ENCODE results near the gene MIER1. TPM values are rescaled to one million over a fixed set of nuclear protein-coding genes. Genes with fewer than 3 reads are reported as not detected.
"Not testable (repeated sequence)": the region's sequence is repeated elsewhere in the genome, so short reads cannot be mapped to it uniquely, and the experiment has no call there.

Gene MIER1
- total RNA-seq, result 19.1 and 20.4 TPM in 2 replicates

DNA sequence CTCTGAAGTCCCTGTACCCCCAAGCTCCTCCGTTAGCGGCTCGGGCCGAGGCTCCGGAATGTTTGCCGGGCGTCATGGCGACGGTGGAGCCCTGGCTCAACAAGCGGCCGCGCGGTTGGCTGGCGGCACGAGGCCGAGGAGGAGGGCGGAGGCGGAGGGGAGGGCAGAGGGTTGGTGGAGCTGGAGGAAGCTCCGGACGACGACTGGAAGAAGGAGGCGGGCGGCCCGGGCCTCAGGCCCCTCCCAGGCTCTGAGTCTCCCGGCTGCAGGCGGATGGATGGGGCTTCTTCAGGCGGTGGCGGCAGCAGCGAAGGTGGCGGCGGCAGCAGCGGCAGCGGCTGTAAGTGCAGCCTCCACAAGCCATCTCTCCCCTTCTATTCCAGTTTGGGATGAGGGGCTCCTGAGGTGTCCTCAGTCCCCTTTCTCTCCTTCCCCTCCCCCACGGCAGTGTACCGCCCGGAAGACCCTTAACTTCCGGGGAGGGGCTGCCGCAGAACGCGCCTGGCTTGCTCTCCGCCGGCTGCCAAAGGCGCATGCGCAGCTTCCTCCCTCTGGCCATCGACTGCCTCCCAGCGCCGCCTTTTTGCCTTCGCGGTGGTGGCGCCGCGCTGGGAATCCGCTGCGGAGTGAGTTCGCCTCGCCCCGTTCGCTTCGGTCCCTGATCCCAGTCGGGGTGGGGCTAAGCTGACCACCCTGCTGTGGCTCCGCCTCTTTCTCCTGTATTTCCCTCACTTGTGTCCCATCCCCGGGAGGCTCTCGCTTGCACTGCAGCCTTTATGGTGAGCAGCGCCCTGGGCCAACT, at the start of gene MIER1, which contains the start of gene DNAI4:
Gene MIER1 (plus strand): TSS at position 235 of the 802 bp plus-strand sequence. CDS start 39 bp downstream, at position 274.
Gene DNAI4 (minus strand): TSS at position 101 of the 802 bp plus-strand sequence. CDS start 25 bp downstream, at position 76.
- peak; percentile 7 for TF ChIP-seq CTCF (conservative IDR thresholded peaks at IDR 0.05; ENCODE audit: low read depth, low read length)
- peak within 1 kb of the TSS; percentile 90 for H3K4me3 ChIP-seq (ENCODE audit: low read depth, low read length)
- DNase-seq (ENCODE audit: low read depth), result peak; percentile 76

GRCh38 chr1:66876664-66877063, 48.1 kb upstream of the MIER1 start:
- no peak overlapping the region for H3K4me3 ChIP-seq (ENCODE audit: low read depth, low read length)
- TF ChIP-seq CTCF (conservative IDR thresholded peaks at IDR 0.05; ENCODE audit: low read depth, low read length), result peak; percentile 11
- no peak for DNase-seq (ENCODE audit: low read depth)

- no peak for DNase-seq (ENCODE audit: low read depth)
- no peak overlapping the region for H3K4me3 ChIP-seq (ENCODE audit: low read depth, low read length)
- no peak for TF ChIP-seq CTCF (conservative IDR thresholded peaks at IDR 0.05; ENCODE audit: low read depth, low read length)
Measured at GRCh38 chr1:66889030-66889429, 35.8 kb upstream of the MIER1 start.

- TF ChIP-seq CTCF (conservative IDR thresholded peaks at IDR 0.05; ENCODE audit: low read depth, low read length), result no peak
- DNase-seq (ENCODE audit: low read depth), result no peak
- no peak overlapping the region for H3K4me3 ChIP-seq (ENCODE audit: low read depth, low read length)
Measured at GRCh38 chr1:66890621-66891020, 34.2 kb upstream of the MIER1 start.

GRCh38 chr1:66893712-66894111, 31.1 kb upstream of the MIER1 start:
- H3K4me3 ChIP-seq (ENCODE audit: low read depth, low read length), result no peak overlapping the region
- no peak for DNase-seq (ENCODE audit: low read depth)
- no peak for TF ChIP-seq CTCF (conservative IDR thresholded peaks at IDR 0.05; ENCODE audit: low read depth, low read length)

DNA sequence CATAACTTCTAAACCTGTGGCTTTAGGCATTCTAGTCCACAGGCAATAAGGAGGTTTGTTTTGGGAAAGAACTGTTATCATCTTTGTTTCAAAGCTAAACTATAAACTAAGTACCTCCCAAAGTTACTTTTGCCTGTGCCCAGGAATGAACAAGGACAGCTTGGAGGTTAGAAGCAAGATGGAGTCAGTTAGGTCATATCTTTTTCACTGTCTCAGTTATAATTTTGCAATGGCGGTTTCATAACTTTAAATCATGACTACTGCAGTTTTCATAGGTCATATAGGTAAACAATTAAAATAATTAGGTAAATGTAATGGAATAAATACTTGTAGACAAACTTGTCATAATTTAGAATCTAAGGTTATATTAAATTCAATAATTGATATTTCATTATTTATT, 9.6 kb upstream of the MIER1 start:
- not testable (repeated sequence) for DNase-seq (ENCODE audit: low read depth); H3K4me3 ChIP-seq (ENCODE audit: low read depth, low read length)

GRCh38 chr1:66916320-66916719, 8.5 kb upstream of the MIER1 start:
- no peak overlapping the region for H3K4me3 ChIP-seq (ENCODE audit: low read depth, low read length)
- TF ChIP-seq CTCF (conservative IDR thresholded peaks at IDR 0.05; ENCODE audit: low read depth, low read length), result no peak
- no peak for DNase-seq (ENCODE audit: low read depth)
